NCI-H2171 treated with DMSO at 0.1 percent for 48 hours (cell line): ENCODE results near the gene PRSS16.
"Not testable (repeated sequence)": the region's sequence is repeated elsewhere in the genome, so short reads cannot be mapped to it uniquely, and the experiment has no call there.

Source experiments
- DNase-seq: peaks from one replicate; lab custom pipeline; 2025; lab: John Stamatoyannopoulos, UW

The PRSS16 gene, protein sequence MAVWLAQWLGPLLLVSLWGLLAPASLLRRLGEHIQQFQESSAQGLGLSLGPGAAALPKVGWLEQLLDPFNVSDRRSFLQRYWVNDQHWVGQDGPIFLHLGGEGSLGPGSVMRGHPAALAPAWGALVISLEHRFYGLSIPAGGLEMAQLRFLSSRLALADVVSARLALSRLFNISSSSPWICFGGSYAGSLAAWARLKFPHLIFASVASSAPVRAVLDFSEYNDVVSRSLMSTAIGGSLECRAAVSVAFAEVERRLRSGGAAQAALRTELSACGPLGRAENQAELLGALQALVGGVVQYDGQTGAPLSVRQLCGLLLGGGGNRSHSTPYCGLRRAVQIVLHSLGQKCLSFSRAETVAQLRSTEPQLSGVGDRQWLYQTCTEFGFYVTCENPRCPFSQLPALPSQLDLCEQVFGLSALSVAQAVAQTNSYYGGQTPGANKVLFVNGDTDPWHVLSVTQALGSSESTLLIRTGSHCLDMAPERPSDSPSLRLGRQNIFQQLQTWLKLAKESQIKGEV

DNA sequence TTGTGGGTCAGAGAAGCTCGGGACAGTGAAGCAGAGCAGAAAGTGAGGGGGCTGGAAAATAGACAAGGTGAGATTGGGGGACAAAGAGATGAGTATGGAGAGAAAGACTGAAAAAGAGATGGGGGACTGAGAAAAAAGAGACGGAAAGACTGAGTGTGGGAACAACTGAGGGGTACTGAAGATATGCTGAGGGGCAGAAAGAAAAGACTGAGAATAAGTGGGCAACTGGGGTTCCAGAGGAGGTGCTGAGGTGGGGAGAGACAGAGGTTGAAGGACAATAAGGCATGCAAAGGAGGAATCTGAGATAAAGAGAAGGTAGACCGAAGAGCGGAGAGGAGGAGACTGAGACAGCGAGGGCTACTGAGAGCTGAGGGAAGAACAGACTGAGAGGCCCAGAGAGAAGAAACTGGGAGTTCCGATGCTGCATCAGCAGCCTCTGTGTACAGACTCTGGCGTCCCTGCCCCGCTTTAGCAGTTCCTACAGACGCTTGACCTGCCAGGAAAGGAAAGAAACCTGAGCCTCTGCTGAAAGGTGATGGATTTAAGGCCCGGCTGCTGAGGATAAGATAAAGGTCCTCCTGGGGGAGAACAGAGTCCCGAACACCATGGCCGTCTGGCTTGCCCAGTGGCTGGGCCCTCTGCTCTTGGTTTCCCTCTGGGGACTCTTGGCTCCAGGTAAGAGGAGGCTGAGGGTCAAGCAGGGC is at the start of gene PRSS16:
PRSS16 (plus strand) TSS at position 569 of the 704 bp plus-strand sequence; CDS start at position 606, 37 bp downstream.
- DNase-seq: no peak

DNA sequence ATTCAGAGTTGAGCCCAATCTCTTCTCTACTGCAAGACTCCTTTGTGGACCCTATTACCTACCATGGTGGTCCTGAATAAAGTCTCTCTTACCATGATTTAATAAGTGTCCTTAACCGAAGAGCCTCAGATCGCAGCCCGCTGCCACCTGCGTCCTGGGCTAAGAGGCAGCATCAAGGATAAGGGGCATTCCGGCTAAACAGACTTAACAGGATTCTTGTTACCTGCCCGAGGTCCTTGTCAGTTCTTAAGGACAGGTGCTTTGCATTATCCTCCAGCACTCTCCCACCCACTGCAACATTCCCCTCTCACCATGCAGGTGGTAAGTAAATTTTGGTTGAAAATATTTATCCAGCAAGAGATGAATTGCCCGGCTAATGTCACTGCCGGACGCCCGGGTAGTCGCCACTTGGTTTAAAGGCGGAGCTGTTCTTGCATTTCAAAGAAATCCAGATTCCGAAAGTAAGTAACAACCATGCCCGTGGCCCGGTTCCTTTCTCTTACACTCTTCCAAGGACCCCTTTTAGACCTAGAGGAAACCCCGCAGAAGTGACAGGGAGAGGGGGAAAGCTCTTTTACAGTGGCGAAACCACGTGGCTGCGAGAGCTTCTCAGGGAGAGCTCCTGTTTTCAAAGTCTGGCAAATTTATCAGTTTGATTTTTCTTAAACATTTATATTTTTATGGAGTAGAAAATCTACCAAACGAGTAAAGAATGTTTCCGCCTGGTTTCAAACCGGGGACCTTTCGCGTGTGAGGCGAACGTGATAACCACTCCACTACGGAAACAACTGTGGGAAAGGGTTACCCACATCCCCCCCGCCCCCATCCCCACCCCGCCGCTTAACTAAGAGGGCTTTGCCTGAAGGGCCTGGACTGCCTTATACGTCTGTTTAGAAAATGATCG is 41.9 kb upstream of the PRSS16 start:
- DNase-seq: no peak

DNA sequence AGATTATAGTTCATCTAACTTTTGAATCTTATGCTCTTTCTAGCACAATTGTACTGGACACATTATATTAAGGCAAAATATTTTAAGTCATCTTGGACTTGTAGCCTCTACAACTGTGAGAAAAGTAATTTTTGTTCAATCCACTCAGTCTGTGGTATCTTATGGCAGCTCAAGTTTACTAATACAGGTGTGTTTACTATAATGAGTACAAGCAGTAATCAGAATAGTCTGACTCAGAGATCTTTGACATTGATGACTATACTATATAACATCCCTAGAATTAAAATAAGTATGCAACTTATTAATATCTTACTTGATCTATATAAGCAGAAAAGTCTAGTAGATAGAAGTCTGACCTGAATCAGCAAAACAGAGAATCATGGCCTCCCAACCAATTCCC is 40.7 kb upstream of the PRSS16 start:
- DNase-seq: no peak

DNA sequence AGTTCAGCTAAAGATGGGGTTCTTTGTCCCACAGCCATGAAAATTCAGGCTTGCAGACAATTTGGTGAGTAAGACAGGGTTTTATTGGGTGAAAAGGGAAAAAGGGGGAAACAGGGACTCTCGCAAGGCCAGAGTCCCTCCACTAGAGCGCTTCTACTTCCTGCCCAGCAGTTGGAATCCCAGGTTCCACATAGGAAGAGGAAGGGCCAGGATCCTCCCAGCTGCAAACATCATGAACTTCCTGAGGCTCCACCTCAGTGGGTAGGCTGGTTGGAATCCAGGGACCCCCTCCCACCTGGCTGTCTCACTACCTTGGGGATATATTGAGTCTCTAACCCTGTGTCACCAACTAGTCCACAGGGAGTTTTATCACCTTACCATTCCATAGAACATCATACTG is 39.5 kb upstream of the PRSS16 start:
- DNase-seq: no peak

DNA sequence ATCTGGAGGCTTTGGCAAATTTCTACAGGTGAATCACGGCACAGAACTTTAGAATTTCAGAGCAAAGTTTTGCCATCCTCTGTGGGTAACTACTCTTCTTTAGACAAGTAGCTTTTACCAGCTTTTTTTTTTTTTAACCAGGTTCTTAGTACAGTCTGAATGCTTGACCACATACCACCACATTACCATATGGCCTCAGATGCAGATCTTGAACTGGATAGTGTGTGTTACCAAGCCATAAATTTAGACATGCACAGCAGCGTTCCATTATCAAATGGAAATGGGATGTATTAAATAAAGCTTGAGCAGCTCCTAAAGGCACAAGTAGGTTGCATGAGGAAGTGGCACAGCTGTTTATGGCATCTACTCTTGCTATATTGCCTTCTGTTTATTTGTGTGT is 38.3 kb upstream of the PRSS16 start:
- no peak for DNase-seq

DNA sequence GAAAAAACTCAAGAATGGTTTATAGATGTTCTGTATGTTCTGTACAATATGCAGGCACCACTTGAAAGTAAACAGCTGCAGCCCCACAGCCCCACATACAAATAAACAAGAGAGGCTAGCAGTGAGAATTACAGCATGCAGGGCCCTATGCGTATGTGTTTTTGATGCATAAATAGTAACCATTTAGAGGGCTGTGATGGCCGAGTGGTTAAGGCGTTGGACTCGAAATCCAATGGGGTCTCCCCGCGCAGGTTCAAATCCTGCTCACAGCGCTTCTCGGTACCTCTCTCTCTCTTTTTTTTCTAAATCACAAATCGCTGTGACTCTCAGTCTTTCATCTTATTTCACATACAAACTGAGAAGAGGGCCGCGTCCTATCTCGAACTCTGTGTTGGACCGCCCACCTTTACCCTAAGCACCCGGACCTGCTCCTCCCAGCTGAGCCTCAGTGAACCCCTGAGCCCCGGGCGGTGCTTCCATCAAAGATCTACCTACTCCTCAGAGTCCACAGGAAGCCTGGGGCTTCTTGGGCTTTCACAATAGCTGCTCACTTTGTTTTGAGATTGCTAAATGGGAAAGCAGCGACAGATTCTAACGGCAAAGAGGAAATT is 37.7 kb upstream of the PRSS16 start:
- no peak for DNase-seq

DNA sequence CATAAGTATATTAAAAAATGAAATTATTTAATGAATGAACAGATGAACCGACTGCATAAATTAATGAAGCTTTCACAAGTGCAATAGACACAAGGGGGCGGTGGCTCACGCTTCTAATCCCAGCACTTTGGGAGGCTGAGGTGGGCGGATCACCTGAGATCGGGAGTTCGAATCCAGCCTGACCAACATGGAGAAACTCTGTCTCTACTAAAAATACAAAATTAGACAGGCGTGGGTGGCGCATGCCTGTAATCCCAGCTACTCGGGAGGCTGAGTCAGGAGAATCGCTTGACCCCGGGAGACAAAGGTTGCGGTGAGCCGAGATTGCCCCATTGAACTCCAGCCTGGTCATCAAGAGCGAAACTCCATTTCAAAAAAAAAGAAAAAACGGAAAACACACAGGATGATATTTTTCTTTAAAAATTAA is 34.4 kb upstream of the PRSS16 start:
- DNase-seq: not testable (repeated sequence)

DNA sequence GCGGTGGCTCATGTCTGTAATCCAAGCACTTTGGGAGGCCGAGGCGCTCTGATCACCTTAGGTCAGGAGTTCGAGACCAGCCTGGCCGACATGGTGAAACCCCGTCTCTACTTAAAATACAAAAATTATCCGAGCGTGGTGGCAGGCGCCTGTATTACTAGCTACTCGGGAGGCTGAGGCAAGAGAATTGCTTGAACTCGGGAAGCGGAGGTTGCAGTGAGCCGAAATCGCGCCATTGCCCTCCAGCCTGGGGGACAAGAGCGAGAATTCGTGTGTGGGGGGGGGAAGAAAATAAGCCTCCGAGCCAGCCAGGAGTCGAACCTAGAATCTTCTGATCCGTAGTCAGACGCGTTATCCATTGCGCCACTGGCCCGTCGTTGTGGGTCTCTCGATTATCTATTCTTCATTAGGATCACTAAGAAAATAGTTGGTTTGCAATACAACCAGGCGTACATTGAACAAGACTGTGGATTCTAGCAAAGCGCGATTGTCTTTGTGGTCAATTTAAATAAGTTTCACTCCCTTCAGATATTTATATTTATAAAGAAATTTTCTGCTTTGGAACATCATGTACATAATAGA is 33.9 kb upstream of the PRSS16 start:
- DNase-seq: peak; percentile 19

DNA sequence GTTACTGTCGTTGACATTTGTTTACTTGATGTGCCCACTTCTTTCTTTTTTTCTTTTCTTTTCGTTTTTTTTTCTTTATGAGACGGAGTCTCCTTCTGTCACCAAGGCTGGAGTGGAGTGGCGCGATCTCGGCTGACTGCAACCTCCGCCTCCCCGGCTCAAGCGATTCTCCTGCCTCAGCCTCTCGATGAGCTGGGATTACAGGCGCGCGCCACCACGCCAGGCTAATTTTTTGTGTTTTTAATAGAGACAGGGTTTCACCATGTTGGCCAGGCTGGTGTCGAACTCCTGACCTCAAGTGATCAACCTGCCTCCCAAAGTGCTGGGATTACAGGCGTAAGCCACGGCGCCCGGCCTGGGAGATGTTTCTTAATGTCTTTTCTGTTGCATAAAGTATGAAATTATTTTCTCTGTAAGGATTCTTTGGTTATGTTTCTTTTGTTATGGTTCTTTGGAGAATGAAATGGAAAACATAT is 33.3 kb upstream of the PRSS16 start:
- DNase-seq: no peak

DNA sequence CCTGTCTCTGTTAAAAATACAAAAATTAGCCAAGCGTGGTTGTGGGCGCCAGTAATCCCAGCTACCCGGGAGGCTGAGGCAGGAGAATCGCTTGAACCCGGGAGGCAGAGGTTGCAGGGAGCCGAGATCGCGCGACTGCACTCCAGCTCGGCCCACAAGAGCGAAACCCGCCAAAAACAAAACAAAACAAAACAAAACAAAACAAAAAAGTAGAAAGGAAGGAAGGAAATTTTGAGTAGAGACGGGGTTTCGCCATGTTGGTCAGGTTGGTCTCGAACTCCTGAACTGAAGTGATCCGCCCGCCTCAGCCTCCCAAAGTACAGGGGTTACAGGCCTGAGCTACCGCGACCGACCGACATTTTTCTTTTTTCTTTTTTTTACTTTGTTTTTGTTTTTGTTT is 30.6 kb upstream of the PRSS16 start:
- no peak for DNase-seq

DNA sequence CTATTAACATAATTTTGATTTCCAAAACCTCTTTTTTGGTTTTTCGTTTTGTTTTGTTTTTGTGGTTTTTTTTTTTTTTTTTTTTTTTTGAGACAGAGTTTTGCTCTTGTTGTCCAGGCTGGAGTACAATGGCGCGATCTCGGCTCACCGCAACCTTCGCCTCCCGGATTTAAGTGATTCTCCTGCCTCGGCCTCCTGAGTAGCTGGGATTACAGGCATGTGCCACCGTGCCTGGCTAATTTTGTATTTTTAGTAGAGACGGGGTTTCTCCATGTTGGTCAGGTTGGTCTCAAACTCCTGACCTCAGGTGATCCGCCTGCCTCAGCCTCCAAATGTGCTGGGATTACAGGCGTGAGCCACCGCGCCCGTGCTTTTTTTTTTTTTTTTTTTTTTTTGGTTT is 24.5 kb upstream of the PRSS16 start:
- not testable (repeated sequence) for DNase-seq

DNA sequence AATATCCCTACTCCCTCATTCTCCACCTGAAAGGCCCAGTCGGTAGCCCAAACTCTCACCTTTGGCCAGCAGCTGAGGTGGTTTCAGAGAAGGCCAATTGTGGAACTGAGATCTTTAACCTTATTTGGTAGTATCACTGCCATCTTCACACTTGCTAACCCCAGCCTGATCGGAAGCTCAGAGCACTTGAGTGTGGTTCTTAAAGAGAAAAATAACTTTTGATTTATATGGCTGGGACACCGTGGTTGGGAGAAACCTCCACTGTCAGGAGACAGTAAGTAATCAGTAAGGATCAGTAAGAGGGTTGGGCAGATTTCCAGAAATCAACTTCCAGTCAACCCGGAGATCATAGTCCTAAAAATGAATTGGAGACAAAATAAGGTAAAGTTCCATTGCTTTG is 22.8 kb upstream of the PRSS16 start:
- DNase-seq: no peak

DNA sequence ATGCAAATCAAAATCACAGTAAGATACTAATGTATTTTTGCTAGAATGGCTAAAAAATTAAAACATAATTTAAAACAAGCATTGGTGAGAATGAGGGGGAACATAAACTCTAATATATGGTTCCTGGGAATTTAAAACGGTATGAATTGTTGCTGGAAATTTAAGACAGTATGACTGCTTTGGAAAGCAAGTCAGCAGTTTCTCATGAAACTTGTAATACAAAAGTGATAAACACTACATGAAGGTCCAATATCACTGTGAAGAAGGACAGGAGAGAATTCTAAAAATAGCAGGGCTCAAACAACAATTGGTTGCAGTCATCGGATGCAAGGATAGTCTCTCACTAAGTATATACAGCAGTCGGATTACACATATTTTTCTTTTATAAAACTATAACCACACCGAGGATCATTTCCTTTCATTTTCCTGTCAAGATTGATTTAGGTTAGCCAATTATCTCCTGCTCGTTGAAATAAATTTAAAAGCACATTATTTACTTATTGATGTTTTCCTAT is 18.5 kb upstream of the PRSS16 start:
- no peak for DNase-seq

DNA sequence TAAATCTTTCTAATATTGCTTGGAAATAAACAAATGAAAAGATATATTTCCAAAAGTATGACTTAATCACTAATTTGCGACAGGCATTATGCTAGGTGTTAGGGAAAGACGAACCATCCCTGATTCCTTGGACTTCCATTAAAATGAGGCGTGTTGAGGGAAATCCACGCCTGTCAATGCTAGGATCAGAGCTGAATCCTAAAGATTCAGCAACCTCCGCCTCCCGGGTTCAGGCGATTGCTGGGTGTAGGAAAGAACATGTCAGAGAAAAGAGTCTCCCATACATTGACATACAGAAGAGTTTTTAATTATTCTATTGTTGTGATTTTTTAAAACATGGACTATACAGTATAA is 16.8 kb upstream of the PRSS16 start:
- no peak for DNase-seq

DNA sequence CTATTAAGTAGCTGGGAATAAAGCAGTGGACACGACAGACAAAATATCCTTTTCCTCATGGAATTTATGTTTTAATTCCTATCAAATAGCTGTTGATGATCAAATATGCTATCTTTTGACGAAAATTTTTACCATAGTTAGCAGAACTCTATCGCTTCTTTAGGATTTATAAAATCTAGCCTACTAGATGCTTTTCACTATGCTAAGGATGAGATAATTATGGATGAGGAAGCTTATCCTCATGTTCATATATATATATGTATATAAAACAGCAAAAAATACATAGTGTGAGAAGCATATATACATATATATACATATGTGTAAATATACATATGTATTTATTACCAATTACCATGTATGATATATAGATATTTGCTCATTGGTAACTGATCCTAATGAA is 12.9 kb upstream of the PRSS16 start:
- DNase-seq: no peak

DNA sequence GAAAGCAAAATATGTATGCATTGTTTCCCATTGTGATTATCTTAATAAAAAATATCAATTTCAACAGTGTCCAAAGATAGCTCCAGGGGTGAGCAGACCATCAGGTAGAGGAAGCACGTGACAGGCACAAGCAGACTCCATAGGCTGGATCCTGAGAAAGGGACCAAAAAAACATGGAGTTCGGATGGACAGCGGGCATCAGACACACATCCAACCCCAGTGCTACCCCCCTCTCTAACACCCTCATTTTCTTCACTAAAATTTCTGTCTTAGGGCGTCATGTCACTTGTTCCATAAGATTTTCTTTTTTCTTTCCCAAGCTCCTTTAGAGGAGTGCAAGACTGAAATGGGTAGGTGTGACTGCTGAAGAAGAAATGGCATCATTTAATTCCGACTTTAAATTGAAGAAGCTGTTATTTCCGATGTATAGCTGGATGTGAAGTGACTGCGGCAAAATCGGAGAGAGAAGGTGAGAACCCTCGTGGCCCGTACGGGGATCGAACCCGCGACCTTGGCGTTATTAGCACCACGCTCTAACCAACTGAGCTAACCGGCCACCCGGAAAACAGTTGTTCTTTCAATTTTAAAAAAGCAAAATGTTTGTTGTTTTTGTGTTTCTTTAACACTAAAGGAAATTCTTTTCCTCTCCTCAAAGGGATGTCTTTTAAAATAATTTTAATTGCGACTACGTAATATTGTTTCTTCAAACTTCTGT is 10.3 kb upstream of the PRSS16 start:
- peak; percentile 55 for DNase-seq

DNA sequence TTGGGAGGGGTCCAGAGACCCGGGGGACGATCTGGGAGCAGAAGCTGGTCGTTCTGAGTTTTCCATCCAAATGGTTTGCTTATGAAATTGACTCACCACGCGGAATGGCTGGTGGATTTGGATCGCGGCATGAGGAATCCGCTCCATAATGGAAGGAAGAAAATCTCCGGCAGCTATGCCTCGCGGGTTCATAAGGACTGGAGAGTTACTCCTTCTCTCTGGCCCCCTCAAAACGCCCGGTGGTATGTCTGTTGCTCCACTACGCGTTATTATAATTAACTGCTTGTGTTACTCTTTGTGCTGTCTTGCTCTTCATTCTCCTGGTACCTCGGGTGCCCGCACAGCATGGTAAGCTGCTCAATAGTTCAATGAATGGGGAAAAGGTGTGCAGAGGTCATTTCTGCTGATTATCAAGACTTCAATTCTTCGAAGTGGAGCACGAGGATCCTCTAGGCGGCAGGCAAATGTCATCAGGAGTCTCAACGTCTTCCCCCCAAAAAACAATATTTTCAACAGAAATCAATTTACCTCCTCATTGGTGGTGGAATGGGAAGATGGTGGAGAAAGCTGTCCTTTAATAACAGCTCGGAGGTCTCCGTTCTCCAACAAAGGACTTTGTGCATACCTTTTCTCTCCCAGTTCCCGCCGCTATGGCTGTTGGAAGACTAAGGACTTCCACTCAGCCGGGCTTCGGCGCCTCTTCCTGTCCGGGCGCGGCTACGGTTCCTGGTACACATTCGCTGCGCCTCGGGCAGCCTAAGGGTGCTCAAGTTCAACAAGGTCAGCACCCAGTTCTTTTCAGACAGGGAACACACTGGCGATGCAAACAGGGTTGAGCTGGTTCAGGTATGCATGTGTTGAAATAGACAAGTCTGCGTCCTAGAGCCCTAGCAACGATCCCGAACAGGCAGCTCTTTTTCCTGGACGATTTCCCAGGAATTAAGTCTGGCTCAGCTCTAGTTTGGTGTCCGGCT is 9.2 kb upstream of the PRSS16 start:
- DNase-seq: no peak

DNA sequence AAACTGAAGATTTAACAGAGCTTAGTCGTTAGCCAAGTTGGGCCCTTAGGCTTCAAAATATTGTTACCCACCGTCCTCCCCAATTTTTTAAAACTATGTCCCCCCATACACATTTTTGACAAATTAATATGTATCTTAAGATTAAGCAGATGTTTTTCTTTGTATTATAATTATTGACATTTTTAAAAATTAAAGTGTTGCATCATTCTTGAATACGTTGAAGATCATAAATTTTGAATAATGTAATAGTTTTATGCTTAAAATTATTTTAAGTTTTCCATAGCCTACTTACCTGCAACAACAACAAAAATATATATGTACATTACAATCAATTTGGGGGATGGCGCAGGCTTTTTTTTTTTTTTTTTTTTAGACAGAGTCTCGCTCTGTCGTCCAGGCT is 8.2 kb upstream of the PRSS16 start:
- no peak for DNase-seq

DNA sequence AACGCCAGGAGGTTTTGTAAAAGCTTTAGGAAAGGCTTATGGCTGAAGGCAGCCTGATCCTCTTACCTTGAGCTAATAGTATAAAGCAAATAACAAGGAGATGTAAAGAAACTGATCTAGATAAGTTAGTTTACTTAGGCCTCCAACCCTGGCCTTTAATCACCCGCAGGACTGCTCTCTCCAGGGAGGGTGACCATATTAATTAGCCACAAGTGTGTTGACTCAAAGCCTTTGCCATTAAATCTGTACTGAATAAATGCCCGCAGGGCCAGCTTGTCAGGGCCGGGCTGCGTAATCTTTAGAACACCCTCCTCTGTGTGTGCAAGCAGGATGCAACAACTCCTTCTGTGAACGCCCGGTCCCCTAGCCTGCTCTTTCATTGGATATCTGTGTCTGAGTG is 6.1 kb upstream of the PRSS16 start:
- DNase-seq: no peak
